SK-N-SH (cell line): ENCODE data around the gene GTF2F2.

Experiments used
- CTCF ChIP-seq: fragments of 200-600 bp; sonication (generic); IDR thresholded peaks from 2 replicates; pipeline ENCODE4 v1.6.1; 2017; ENCODE audit warnings: antibody characterized with exemption, mild to moderate bottlenecking, moderate library complexity
- GABPA ChIP-seq: IDR thresholded peaks from 2 replicates; pipeline ENCODE4 v1.4.0; 2012; ENCODE audit warnings: low read depth, mild to moderate bottlenecking
- MAX ChIP-seq: IDR thresholded peaks from 2 replicates; pipeline ENCODE4 v1.4.0; 2012; ENCODE audit warnings: low read depth
- MXI1 ChIP-seq: IDR thresholded peaks from 2 replicates; pipeline ENCODE4 v1.6.1; 2012; ENCODE audit warnings: mild to moderate bottlenecking, low read depth, low read length, improper control_type of control experiment
- NRF1 ChIP-seq: IDR thresholded peaks from 2 replicates; pipeline ENCODE4 v1.6.1; 2012; ENCODE audit warnings: low read depth, mild to moderate bottlenecking, low read length
- POLR2AphosphoS5 ChIP-seq: IDR thresholded peaks from 2 replicates; pipeline ENCODE4 v1.6.1; 2012; ENCODE audit warnings: low read depth, low read length
- REST ChIP-seq: IDR thresholded peaks from 2 replicates; pipeline ENCODE4 v1.6.1; 2012; ENCODE audit warnings: mild to moderate bottlenecking, low read depth, low read length, moderate library complexity
- SIN3A ChIP-seq: IDR thresholded peaks from 2 replicates; pipeline ENCODE4 v1.6.1; 2012; ENCODE audit warnings: low read depth, mild to moderate bottlenecking, low read length, moderate library complexity, borderline replicate concordance
- YY1 ChIP-seq: IDR thresholded peaks from 2 replicates; pipeline ENCODE4 v1.4.0; 2012; ENCODE audit warnings: low read depth, mild to moderate bottlenecking

GRCh38 chr13:45276913-45277312 is 156.6 kb downstream of the GTF2F2 start:
- no peak for TF ChIP-seq MXI1
- no peak for TF ChIP-seq YY1
- TF ChIP-seq GABPA: no peak
- TF ChIP-seq SIN3A: no peak
- no peak for TF ChIP-seq CTCF
- TF ChIP-seq MAX: no peak
- no peak for TF ChIP-seq REST
- no peak for TF ChIP-seq NRF1
- TF ChIP-seq POLR2AphosphoS5: no peak
